Ishikawa (cell line): Measurements from ENCODE around the gene TFPI2.

Experiments
- CEBPB ChIP-seq: IDR thresholded peaks from 2 replicates; pipeline ENCODE4 v1.6.1; 2012
- CREB1 ChIP-seq: IDR thresholded peaks from 2 replicates; pipeline ENCODE4 v1.6.1; 2012; ENCODE audit warnings: low read depth
- EGR1 ChIP-seq: IDR thresholded peaks from 2 replicates; pipeline ENCODE4 v1.6.1; 2012
- EP300 ChIP-seq: IDR thresholded peaks from 2 replicates; pipeline ENCODE4 v1.6.1; 2012; ENCODE audit warnings: borderline replicate concordance
- FOXM1 ChIP-seq: IDR thresholded peaks from 2 replicates; pipeline ENCODE4 v1.6.1; 2012; ENCODE audit warnings: low read depth, borderline replicate concordance
- MAX ChIP-seq: IDR thresholded peaks from 2 replicates; pipeline ENCODE4 v1.6.1; 2012
- NFIC ChIP-seq: IDR thresholded peaks from 2 replicates; pipeline ENCODE4 v1.6.1; 2012
- RAD21 ChIP-seq: IDR thresholded peaks from 2 replicates; pipeline ENCODE4 v1.6.1; 2012; ENCODE audit warnings: low read depth
- REST ChIP-seq: IDR thresholded peaks from 2 replicates; pipeline ENCODE4 v1.6.1; 2012; ENCODE audit warnings: low read depth, mild to moderate bottlenecking
- TAF1 ChIP-seq: IDR thresholded peaks from 2 replicates; pipeline ENCODE4 v1.6.1; 2012; ENCODE audit warnings: low read depth, mild to moderate bottlenecking
- TCF12 ChIP-seq: IDR thresholded peaks from 2 replicates; pipeline ENCODE4 v1.6.1; 2012; ENCODE audit warnings: low read depth
- TEAD4 ChIP-seq: IDR thresholded peaks from 2 replicates; pipeline ENCODE4 v1.6.1; 2012
- USF1 ChIP-seq: IDR thresholded peaks from 2 replicates; pipeline ENCODE4 v1.6.1; 2012
- YY1 ChIP-seq: IDR thresholded peaks from 2 replicates; pipeline ENCODE4 v1.6.1; 2012; ENCODE audit warnings: low read depth
- ZBTB7A ChIP-seq: IDR thresholded peaks from 2 replicates; pipeline ENCODE4 v1.6.1; 2012; ENCODE audit warnings: low read depth

Gene TFPI2

GRCh38 chr7:93861325-93861949 lies 29.1 kb downstream of the TFPI2 start:
- TF ChIP-seq REST (no peak), CREB1 (no peak), CEBPB (no peak)

- TF ChIP-seq FOXM1 = no peak
- no peak for TF ChIP-seq EGR1
- TF ChIP-seq CEBPB = no peak
- no peak for TF ChIP-seq TCF12
- no peak for TF ChIP-seq TAF1
- no peak for TF ChIP-seq REST
- no peak for TF ChIP-seq TEAD4
- no peak for TF ChIP-seq EP300
- no peak for TF ChIP-seq ZBTB7A
- no peak for TF ChIP-seq YY1
- no peak for TF ChIP-seq MAX
- no peak for TF ChIP-seq CREB1
Measured at GRCh38 chr7:93860261-93860660, 30.3 kb downstream of the TFPI2 start.

- TF ChIP-seq RAD21 (no peak), FOXM1 (no peak), EP300 (no peak), TCF12 (no peak), ZBTB7A (no peak), USF1 (no peak), NFIC (no peak), YY1 (no peak), TAF1 (no peak), TEAD4 (no peak), EGR1 (no peak), CEBPB (no peak), CREB1 (no peak), REST (no peak), MAX (no peak)
Measured at GRCh38 chr7:93858857-93859256, 31.7 kb downstream of the TFPI2 start.

- TF ChIP-seq USF1 (no peak), MAX (no peak), CEBPB (no peak), ZBTB7A (no peak), EGR1 (no peak), RAD21 (no peak), REST (no peak), TCF12 (no peak)
Measured at GRCh38 chr7:93856323-93856722, 34.2 kb downstream of the TFPI2 start.
